Activated T-cell treated with anti-CD3 and anti-CD28 coated beads for 4 hours (primary cell): ENCODE results near the gene DCAKD.

Source experiments
- DNase-seq: peaks from one replicate; pipeline ENCODE4 v3.0.0-alpha.2; 2020

The DCAKD gene

DNA sequence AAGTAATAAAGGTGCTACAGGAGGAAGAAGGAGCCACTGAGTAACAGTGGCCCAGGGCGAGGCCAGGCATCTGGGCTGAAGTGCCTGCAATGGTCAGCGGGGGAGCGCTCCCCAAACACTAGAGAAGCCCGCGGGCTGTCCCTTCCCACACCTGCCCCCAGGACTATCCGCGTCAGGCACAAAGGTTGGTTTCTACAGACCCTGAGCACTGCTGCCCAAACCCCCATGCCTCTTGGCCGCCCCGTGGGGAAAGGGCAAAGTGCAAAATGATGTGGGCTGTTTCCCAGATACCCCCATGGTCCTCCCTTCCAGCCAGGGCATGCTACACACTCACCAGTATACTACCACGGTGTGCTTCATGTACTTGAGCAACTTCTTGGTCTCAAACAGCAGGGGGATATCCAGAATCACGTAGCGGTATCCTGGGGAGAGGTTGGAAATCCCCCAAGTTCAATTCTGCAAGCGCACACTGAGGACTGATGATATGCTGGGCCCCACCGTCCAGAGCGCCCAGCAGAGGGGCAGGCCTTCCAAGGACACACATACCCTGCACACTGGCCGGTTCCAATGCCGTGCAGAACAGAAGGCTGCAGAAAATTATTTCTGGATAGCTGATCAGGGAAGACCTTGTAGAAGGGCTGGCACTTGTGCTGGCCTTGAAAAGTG lies 21.5 kb downstream of the DCAKD start:
- DNase-seq: no peak

DNA sequence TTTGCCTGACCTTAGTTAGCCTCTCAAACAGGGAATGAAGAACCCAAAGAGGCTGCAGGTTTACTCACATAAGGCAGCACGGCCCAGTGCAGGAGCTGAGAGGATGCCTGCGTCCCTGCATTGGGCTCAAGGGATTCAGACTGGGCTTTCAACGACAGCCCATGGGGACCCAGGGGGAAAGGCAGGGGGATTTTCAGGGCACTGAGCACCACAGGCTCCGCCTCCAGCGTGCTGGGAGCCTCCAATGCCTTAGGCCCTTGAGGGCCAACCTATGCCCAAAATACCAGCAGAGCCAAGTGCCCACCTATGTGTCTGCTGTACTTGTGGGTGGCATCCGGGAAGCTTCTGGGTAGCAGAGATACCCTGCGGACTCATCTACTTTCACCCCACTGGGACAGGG lies 22.3 kb downstream of the DCAKD start:
- no peak for DNase-seq

DNA sequence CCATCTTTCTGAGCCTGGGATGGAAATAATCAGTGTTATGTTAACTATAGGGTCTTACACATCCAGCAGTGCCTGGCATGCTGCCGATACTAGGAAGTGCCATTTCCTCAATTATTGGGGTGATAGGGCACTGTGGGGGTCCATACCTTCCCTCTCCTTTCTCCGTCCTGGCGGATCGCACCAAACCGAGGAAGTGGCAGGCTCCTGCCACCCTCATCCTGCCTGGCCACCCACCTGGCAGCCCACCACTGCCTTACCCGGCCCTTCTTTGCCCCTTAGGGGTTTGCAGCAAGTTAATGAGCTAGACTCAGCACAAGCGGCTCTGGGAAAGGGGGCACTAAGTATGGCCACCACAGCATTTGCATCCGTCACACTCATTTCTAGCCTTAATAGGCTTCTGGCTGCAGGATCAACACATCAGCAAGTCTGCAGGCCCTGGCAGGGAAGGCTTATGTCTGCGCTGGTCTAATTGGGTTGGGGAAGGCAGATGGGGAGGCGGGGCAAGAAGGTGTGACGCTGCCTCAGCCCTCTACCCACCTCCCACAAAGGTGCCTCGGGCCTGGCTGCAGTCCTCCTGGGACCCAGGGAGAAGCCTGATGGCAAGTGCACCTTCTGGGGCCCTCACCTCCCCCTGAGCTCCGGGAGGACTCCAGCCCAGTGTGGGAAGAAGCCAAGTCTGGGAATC lies 28.6 kb downstream of the DCAKD start:
- DNase-seq: no peak

DNA sequence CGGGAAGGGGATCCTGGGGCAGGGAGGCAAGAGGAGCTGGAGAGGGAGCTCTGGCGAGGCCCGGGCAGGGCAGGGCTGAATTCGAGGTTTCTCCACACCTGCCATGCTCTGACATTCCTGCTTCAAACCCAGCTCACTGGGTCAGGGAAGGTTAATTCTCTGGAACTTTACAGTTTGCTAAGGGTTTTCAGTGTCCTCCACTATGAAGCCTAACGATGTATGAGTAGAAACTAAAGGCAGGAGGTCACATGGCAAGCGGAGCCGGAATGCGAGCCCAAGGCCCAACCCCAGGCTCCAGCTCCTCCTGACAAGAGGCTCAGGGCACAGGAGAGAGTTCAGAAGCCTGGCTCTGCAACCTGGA lies 29.2 kb downstream of the DCAKD start:
- DNase-seq: no peak

DNA sequence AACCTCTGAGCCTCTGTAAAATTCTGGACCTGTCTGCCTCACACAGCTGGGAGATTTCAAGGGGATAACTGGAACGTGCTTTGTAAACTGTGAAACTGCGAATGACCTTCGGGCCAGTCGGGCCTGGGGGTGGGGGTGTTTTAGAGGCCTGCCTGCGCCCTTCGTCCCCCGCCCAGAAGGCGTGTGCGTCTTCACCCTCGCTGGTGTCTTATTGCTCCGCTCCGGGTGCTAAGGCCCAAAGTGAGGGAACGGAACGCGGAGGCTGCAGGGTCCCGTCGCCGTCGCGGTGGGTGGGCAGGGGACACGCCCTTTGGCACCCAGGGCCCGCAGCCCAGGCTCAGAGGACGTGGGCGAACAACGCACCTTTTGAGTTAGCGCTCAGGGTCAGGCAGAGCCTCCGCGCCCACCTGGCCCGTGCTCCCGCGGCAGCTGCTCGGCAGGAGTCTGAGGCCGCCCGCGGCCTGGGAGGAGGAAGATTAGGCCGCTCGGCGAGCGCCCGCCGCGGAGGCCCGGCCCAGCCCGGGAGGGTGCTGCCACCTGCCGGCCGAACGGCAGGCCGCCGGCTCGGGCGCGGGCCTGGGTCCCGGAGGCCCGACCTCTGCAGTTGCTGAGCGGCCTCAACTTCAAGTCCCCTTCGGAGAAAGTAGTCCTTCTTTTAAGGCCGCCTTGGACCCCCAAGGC lies 29.7 kb downstream of the DCAKD start:
- DNase-seq: peak; percentile 50

DNA sequence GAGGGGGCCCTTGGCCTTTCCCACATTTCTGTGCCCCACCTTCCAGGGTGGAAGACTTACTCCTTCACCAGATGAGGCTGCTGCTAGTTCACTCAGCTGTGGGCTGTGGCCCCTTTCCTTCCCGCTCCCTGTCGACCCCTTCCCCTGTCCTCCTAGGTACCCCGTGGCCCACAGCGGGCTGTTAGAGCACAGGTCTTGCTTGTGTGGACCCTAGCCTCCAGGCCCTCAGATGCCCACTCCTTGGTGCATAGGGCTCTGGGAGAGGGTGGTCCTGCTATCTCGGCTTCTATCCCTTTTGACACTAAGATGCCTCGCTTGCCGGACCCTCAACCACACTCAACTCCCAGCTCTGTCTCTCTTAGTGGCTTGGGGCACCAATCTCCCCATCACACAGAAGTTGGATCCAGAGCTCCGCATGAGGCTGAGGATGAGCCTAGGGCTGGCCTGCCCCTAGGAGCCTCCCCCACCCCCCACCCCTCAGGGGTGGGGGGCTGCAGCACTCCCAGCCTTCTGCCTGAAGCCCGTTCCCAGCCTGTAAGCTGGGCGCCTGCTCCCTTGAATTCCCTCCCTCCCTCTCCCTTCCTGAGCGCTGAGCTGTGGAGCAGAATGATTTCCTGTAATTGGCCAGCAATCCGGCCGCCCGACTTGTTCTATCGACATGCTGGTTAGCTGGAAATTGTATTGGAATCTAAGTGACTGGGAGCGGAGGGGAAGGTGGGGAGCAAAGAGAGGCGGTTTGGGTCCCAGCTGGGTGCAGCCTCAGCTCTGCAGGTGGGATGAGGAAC lies 30.9 kb downstream of the DCAKD start:
- no peak for DNase-seq

DNA sequence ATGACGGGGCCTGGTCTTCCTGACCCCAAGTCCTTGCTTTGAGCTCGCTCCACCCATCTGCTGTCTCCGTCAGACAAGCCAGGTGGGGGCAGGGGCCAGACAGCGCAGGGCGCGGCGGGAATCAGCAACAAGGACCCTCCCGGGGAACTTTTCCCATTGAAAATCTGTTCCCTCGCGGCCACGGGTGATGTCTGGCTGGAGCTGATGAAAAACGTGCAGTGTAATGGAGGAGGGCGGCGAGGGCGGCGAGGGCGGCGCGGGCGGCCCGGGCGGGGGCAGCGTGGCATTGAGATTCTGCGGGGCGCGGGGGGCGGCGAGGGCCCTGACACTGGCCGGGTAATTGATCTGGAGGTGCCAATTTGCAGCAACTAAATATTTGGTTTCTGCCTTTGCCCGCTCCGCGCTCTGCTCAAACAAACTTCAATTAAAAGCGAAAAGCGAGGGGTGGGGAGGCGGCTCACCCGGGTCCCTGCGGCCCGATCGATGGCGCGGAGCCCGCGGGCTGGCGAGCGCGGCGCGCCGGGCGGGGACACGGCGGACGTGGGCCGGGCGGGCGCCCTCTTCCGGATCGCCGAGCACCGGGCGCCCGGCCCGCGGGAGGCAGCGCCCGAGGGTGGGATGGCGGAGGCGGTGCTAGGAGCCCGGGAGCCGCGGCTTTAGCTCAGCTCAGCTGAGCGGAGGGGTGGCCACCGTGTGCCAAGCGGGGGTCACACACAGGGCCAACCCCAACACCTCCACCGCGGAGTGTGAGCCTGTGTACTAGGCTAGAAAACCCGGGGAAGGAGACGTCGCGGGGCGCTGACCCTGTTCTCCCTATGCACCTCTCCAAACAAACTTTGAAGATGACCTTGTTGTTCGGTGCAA lies 32.4 kb downstream of the DCAKD start:
- DNase-seq: peak; percentile 7

DNA sequence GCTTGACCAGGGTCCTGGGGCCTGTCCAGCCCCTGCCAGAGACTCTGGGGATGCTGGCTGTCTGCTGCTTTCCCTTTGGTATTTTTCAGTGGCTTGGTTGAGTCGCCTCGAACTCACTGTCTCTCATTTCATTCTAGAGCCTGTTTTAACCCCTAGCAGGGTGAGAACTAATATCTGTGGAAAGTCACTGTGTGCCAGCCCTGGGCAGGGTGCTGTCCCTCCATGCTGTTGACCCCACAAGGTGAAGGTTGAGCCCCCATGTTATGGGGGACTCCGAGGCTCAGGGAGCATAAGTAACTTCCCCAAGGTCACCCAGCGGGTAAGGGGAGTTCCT lies 33.0 kb downstream of the DCAKD start:
- no peak for DNase-seq

DNA sequence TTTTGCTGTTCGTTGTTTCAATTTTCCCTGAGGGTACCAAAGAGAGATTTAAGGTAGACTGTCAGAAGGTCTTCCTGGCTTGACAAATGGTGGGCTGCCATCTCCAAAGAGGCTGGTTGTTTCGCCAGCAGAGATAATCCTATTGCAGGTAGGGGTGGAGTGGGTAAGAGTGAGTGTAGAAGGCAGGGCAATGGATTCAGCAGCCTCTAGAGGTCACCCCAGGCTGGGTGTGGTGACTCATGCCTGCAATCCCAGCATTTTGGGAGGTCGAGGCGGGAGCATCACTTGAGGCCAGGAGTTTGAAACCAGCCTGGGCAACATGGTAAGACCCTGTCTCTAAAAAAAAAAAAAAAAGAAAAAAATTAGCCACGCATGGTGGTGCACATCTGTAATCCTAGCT lies 34.6 kb downstream of the DCAKD start:
- no peak for DNase-seq

DNA sequence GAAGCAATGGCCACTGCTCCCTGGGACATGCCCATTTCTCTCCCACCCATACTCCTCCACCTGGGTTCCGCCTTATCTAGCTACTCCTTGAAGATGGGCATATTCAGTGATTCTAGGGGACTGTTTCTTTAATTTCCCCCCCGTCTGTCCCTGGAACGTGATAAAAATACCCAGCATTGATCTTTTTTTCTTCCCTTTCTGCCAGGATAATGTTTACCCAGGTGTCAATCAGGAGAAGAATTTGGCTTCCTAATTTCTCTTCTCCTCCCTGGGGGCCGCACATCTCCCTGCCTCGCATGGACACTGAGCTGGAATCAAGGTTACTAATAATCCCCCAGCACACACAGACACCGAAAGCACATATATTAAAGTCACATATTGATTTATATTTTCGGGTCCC lies 35.2 kb downstream of the DCAKD start:
- DNase-seq: no peak

DNA sequence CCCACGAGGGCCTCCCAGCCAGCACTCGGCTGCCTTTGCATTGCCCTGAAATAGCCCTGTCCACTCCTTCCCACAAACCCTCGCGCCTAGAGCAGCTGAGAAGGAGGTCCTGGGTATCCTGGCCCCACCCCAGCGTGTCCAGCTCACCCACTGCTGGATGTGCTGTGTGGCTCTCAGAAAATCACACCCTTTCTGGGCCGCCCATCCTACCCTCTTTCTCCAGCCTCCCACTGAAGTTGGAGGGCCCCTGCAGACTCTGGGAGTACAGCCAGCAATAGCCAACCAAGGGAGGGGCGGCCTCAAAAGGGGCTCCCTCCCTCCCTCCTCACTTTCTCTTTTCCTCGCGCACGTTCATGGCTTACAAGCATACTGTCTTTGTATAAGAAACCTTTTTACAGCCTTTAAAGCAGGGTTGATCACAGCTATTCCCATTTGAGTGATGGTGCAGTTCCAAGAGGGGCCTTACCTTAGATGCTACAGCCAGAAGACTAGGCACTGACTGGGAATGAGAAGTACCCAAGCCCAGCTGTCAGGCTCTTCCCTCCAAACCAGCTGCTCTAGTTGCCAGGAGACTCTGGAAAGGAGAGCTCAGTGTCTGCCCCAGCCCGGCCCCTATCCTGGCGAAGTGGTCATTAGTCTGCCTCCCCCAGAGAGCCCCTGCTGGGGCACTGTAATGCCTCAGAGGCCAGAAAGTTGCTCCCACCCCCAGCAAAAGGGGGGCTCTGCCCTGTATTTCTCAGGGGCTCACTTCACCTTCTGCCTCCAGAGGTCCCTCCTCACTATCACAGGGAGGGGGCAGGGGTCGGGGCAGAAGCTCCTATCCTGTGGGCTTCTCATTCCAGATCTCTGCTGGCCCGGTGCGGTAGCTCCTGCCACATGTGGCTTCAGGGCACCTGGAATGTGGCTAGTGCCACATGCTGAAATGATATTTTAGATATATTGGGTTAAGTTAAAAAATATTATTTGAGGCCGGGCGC lies 38.1 kb downstream of the DCAKD start:
- no peak for DNase-seq

DNA sequence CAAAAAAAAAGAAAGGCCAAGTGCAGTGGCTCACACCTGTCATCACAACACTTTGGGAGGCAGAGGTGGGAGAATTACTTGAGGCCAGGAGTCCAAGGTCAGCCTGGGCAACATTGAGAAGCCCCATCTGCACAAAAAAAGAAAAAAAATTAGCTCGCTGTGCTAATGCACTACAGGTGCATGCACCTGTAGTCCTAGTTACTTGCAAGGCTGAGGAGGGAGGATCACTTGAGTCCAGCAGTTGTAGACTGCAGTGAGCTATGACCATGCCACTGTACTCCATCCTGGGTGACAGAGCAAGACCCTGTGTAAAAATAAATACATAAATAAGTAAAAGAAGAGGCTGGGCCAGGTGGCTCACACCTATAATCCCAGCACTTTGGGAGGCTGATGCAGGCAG lies 39.7 kb downstream of the DCAKD start:
- no peak for DNase-seq

DNA sequence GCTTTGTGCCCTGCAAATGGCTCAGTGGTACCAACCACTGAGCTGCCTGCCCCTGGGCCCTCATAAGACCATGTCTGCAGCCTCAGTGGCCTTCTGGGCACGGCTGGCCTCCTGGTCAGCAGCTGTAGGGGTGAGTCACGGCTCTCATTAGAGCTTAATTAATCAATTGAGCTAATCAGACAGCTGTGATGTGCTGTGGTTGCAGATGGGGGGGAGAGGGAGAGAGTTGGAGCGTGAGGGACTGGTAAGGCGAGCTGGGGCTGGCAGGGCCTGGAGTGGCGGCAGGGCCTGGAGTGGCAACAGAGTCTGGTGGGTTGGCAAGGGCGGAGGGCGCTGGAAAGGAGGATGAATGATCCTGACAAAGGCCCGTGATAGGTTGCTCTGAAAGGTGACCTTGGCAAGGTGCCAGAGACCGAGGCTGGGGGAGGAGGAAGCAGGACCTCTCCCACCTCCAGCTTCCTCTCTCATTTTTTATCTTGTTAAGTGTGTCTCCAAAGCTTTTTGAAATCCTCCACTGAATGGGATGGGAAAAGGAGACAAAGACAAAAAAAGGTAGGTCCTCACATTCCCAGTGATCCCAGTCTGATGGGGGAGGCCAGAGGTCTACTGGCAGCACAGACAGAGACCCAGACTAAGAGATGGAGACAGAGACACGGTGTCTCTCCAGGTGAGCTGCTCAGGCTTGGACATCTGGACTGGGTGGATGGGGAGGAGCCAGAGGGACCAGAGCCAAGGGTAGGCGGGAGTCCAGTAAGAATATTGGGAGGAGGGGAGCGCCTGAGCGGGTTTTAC lies 41.6 kb downstream of the DCAKD start:
- no peak for DNase-seq

DNA sequence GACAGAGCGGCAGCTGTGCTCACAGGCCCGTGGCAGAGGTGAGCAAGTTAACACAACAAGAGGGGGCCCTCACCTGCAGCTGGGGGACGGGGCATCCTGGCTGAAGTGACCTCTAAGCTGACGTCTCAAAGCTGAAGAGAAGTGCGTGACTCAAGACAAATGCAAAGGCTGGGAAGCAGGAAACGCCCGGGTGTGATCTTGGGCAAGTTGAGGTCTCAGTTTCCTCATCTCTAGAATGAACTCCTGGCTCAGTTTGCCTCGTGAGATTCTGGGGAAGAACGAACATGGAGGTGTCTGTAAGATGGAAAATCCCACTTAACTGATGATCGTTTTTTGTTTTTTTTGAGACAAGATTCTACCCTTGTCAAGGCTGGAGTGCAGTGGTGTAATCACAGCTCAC lies 43.2 kb downstream of the DCAKD start:
- no peak for DNase-seq

DNA sequence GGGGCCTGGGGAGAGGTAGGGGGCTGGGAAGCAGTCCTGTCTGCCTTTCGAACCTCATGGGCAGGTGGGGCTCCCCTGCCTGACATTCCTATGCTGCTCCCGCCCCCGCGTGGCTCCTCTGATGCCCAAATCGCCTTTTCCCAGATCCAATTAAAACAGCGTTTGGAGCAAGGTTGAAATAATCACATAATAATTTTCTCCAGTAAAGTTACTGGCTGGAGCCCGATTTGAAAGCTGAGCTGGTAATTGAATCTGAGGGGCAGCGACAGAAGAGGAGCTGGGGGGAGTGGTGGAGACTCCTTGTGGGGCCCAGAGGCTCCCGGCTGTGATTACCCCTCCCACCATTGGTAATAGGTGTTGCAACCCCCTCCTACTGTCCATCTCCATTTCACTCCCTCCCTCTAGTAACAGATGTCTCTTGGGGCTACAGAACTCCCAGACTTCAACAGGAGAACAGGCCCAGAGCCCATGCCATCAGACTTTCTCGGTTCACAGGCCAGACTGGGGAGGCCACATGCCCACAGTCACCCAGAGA lies 44.4 kb downstream of the DCAKD start:
- DNase-seq: no peak

DNA sequence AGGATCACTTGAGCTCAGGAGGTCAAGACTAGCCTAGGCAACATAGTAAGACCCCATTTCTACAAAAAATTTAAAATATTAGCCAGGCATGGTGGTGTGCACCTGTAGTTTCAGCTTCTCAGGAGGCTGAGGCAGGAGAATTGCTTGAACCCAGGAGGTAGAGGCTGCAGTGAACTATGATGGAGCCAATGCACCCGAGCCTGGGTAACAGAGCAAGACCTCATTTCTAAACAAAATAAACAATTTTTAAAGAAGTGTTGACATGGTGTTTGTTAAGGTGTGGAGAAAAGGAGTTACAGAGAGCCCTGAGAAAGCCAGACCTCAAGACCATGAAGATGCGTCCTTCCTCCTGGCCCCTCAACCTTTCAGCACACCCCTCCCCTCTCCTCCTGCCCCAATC lies 45.7 kb downstream of the DCAKD start:
- no peak for DNase-seq

DNA sequence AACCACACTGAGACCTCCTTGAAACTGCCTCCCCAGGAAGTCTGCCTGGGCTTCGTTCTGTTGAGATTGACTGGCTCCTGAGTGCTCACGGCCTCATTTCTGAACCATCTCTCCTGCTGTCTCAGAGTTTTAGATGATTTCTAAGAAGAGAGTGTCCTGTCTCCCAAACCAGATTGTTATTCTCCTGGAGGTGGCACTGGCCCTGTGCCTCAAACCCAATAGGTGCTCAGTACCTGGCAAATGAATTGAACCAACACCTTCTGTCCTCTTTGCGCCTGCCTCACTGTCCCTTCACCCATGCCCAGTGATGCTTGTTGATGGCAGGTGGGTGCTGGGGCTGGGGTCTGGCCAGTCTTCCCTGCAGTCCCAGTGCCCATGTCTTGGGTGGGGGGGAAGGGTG lies 47.0 kb downstream of the DCAKD start:
- no peak for DNase-seq

DNA sequence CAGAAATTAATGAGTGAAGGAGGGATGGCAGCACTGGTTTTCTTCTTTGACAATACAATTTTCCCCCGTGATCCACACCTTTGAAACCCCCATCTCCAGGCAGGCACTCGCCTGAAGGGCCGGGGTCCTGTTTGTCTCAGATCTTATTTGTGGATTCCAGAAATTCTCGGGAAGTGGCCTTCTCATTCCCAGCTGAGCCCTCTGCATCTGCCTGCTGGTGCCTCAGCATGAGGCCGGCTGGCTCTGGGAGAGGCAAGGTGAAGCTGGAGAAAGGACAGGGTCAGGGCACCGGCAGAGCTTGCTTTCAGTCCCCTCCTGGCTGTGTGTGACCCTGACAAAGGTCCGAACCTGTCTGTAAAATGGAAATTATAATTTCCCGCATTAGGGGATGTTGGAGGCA lies 47.6 kb downstream of the DCAKD start:
- DNase-seq: no peak

DNA sequence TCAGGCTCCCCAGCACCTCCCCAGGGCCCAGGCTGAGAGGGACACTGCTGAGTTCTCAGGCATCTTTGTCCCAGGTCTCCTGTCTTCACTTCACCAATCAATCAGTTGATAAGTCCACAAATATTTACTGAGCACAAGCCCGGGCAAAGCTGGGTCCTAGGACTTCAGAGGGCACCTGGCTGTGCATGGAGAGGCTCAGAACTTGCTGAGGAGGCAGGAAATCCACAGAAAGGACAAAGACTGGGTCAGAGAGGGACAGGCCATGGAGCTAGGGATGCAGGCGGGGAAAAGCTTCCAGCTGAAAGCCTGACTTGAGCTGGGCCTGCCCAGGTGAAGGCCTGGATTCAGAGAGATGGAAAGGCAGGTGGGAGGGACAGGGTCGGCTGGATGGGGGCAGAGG lies 50.1 kb downstream of the DCAKD start:
- DNase-seq: no peak

DNA sequence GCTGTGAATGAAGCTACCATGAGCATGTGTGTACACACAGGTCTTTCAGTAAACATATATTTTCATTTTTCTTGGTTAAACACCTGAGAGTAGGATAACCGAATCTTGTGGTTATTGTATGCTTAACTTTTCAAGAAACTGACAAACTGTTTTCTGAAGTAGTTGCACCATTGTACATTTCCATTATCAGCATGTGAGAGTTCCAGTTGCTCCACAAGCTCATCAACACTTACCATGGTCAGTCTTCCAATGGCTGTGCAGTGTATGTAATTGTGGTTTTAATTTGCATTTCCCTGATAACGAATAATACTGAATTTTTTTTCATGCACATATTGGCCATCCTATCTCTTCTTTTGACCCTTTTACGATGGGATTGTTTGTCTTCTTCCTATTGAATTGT lies 52.0 kb downstream of the DCAKD start:
- no peak for DNase-seq

DNA sequence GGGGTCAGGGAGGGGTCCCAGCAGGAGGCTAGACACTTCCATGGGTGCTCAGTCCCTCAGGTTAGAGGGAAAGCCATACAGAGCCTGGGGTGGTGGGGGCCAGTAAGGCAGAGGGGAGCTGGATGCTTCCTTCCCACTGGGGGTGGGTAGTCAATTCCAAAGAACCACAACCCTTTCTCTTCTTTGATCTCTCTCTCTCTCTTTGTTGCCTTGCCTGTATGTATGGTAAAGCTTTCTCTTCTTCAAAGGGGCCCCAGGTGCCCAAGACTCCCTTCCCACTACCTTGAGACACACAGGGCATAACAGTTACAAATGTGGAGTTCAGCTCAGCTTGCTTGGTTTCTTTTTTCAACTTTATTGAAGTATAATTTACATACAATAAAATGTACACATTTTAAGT lies 52.8 kb downstream of the DCAKD start:
- DNase-seq: no peak
